GM12874 (cell line): ENCODE data around the gene PTPRU.

Experiments
- CTCF ChIP-seq: IDR thresholded peaks from 2 replicates; pipeline ENCODE4 v1.5.1; 2011; ENCODE audit warnings: low read depth, mild to moderate bottlenecking, control low read depth, low read length, moderate library complexity; ENCODE audit not compliant: insufficient read depth

Gene PTPRU

GRCh38 chr1:29303201-29304024 lies 67.1 kb downstream of the PTPRU start:
- no peak for TF ChIP-seq CTCF

GRCh38 chr1:29304025-29304684 lies 67.8 kb downstream of the PTPRU start:
- TF ChIP-seq CTCF: no peak

GRCh38 chr1:29305943-29306342 lies 69.6 kb downstream of the PTPRU start:
- no peak for TF ChIP-seq CTCF

- TF ChIP-seq CTCF: no peak
These were observed 70.3 kb downstream of the PTPRU start for GRCh38 chr1:29306471-29307140.

- TF ChIP-seq CTCF: no peak
These were observed 72.8 kb downstream of the PTPRU start for GRCh38 chr1:29309075-29309474.

GRCh38 chr1:29309621-29310020 lies 73.3 kb downstream of the PTPRU start:
- no peak for TF ChIP-seq CTCF

- no peak for TF ChIP-seq CTCF
These were observed 74.4 kb downstream of the PTPRU start for GRCh38 chr1:29310616-29311180.
